ENCODE results near the gene WDR5. TPM values are rescaled to one million over a fixed set of nuclear protein-coding genes. Genes with fewer than 3 reads are reported as not detected.

The WDR5 gene
- total and polyA plus RNA-seq, 9 of the 15 experiments (the other 6 are each of a cell fraction or from before 2014, with no cell fraction given), result 3.0 to 56.8 (median 38.6) TPM

GRCh38 chr9:134135343-134136117 is at the start of gene WDR5 (continued):
- TF ChIP-seq COPS2 (conservative IDR thresholded peaks at IDR 0.05), result no peak
- TF ChIP-seq ZNF445 (CRISPR knock-in tag; IDR thresholded peaks at IDR 0.05; ENCODE audit: low read depth), result no peak
- no peak for TF ChIP-seq BDP1 (IDR thresholded peaks at IDR 0.05; ENCODE audit: insufficient read depth, insufficient read length)
- no peak for TF ChIP-seq ZNF217 (CRISPR knock-in tag; IDR thresholded peaks at IDR 0.05)
- no peak for TF ChIP-seq SOX6 (IDR thresholded peaks at IDR 0.05)
- no peak for TF ChIP-seq ZNF507 (tag; conservative IDR thresholded peaks at IDR 0.05)
- TF ChIP-seq SAFB2 (IDR thresholded peaks at IDR 0.05; ENCODE audit: borderline replicate concordance, low read depth, low read length, severe bottlenecking), result no peak
- TF ChIP-seq, protein P1, sequence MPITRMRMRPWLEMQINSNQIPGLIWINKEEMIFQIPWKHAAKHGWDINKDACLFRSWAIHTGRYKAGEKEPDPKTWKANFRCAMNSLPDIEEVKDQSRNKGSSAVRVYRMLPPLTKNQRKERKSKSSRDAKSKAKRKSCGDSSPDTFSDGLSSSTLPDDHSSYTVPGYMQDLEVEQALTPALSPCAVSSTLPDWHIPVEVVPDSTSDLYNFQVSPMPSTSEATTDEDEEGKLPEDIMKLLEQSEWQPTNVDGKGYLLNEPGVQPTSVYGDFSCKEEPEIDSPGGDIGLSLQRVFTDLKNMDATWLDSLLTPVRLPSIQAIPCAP (CRISPR knock-in tag; IDR thresholded peaks at IDR 0.05; ENCODE audit: borderline replicate concordance), result no peak
- no peak for TF ChIP-seq TFAM (CRISPR knock-in tag; conservative IDR thresholded peaks at IDR 0.05)
- no peak for TF ChIP-seq ZNF609 (CRISPR knock-in tag; IDR thresholded peaks at IDR 0.05; ENCODE audit: borderline replicate concordance)
- TF ChIP-seq, protein P2, sequence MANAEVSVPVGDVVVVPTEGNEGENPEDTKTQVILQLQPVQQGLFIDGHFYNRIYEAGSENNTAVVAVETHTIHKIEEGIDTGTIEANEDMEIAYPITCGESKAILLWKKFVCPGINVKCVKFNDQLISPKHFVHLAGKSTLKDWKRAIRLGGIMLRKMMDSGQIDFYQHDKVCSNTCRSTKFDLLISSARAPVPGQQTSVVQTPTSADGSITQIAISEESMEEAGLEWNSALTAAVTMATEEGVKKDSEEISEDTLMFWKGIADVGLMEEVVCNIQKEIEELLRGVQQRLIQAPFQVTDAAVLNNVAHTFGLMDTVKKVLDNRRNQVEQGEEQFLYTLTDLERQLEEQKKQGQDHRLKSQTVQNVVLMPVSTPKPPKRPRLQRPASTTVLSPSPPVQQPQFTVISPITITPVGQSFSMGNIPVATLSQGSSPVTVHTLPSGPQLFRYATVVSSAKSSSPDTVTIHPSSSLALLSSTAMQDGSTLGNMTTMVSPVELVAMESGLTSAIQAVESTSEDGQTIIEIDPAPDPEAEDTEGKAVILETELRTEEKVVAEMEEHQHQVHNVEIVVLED (CRISPR knock-in tag; IDR thresholded peaks at IDR 0.05), result no peak
- TF ChIP-seq SREBF1 (IDR thresholded peaks at IDR 0.05; ENCODE audit: borderline replicate concordance, low read depth, low read length), result no peak
- TF ChIP-seq HOXB6 (CRISPR knock-in tag; IDR thresholded peaks at IDR 0.05; ENCODE audit: borderline replicate concordance), result no peak
- TF ChIP-seq PRDM10 (IDR thresholded peaks at IDR 0.05; ENCODE audit: partially characterized antibody), result peak; percentile 99
- no peak for TF ChIP-seq RBM15 (IDR thresholded peaks at IDR 0.05; ENCODE audit: insufficient read depth, low read length)
- TF ChIP-seq SNAPC5 (CRISPR knock-in tag; IDR thresholded peaks at IDR 0.05), result no peak

All from K562 (cell line).